ENCODE results near the gene RAP2B.
"Not testable (repeated sequence)": the region's sequence is repeated elsewhere in the genome, so short reads cannot be mapped to it uniquely, and the experiment has no call there.

RAP2B gene

DNA sequence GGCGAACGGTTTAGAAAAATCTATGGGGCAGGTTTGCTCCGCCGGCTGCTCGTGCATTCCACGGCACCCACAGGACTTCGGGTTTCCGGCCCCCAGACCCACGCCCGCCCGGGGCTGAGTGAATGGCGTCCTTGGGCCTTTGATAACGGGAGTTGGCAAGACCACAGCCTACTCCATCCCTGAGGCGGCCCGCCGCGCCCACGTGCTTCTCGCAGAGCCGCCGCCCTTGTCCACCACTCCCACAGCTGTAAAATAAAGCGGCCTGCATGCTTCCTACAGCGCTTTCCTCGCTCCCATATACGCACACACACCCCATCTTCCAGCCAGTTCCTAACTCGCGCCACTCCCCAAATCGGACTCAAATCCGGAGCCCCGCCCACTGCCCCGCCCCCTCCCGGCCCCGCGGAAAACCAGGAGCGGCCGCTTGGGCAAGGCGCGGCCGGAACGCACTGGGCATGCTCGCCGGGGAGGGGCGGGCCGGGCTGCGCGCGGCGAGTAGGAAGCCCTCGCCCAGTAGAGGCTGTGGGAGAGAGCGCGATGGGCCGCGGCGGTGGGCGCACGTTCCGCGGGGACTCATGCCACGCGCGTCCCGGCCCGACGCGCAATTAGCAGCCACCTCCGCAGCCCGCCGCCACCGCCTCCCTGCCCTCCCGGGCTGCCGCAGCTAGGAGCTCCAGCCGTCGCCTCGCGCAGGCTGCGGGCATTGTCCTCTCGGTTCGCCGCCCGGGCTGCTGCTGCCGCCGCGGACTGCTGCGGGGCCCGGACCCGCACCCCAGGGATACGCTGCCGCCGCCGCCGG lies at the start of gene RAP2B:
RAP2B (plus strand) TSS at position 513 of the 799 bp plus-strand sequence. CDS start 468 bp downstream, outside the sequence.
- peak; percentile 92 for DNase-seq (ENCODE audit: low read depth in 2 of 2)

- DNase-seq (ENCODE audit: low read depth in 2 of 2): no peak
Observed at GRCh38 chr3:153113541-153113940, 48.5 kb upstream of the RAP2B start.

DNA sequence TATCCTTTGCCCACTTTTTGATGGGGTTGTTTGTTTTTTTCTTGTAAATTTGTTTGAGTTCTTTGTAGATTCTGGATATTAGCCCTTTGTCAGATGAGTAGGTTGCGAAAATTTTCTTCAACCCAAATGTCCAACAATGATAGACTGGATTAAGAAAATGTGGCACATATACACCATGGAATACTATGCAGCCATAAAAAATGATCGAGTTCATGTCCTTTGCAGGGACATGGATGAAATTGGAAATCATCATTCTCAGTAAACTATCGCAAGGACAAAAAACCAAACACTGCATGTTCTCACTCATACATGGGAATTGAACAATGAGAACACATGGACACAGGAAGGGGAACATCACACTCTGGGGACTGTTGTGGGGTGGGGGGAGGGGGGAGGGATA lies 47.8 kb upstream of the RAP2B start:
- DNase-seq (ENCODE audit: low read depth in 2 of 2): not testable (repeated sequence)

GRCh38 chr3:153115326-153115725 lies 46.7 kb upstream of the RAP2B start:
- DNase-seq (ENCODE audit: low read depth in 2 of 2): no peak

- DNase-seq (ENCODE audit: low read depth in 2 of 2): no peak
Observed at GRCh38 chr3:153127788-153128187, 34.2 kb upstream of the RAP2B start.

DNA sequence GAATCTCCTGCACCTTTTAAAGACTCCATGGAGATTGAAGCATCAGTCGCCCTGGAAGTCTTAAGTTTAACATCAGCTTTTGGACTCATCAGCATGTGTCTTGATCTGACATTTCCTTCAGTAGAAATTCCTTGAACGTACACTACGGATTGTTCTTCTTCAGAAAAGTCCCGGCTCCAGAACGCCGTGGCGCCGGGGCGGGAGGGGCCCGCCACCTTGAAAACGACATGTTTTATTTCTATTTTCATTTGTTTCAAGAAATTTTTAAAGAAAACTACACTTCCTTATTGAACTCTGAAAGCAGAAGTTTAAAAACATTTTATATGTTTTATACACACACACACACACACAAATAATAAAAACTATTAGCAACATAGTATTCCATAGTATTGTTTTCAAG lies 32.6 kb upstream of the RAP2B start:
- no peak for DNase-seq (ENCODE audit: low read depth in 2 of 2)

- no peak for DNase-seq (ENCODE audit: low read depth in 2 of 2)
Observed at GRCh38 chr3:153129866-153130265, 32.2 kb upstream of the RAP2B start.

- peak; percentile 72 to 76 for DNase-seq (ENCODE audit: low read depth in 2 of 2)
Observed at GRCh38 chr3:153130312-153130977, 31.6 kb upstream of the RAP2B start.

- no peak for DNase-seq (ENCODE audit: low read depth in 2 of 2)
Observed at GRCh38 chr3:153137626-153138025, 24.4 kb upstream of the RAP2B start.

GRCh38 chr3:153138276-153139210 lies 23.5 kb upstream of the RAP2B start:
- DNase-seq (ENCODE audit: low read depth in 2 of 2): peak; percentile 71 to 72

GRCh38 chr3:153142961-153143360 lies 19.1 kb upstream of the RAP2B start:
- no peak for DNase-seq (ENCODE audit: low read depth in 2 of 2)

GRCh38 chr3:153144071-153144470 lies 18.0 kb upstream of the RAP2B start:
- no peak for DNase-seq (ENCODE audit: low read depth in 2 of 2)

DNA sequence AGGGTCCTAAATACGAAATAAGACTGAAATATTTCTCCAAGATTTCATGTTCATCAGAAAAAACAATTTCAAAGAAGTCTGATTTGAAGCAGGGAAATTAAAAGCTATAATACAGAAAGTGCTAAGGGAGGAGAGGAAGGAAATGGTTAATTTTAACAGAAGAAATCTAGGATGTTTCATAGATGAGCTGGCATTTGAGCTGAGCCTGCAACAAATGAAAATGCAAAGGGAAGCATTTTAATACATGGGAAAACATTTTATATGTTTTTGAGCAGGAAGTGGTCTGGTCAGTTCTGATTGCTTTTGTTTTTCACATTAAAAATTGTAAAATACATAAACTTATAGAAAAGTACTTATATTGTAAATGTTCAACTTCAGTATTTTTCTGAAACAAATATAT lies 17.2 kb upstream of the RAP2B start:
- peak in 1 of 2 experiments; percentile 49 for DNase-seq (ENCODE audit: low read depth in 2 of 2)

DNA sequence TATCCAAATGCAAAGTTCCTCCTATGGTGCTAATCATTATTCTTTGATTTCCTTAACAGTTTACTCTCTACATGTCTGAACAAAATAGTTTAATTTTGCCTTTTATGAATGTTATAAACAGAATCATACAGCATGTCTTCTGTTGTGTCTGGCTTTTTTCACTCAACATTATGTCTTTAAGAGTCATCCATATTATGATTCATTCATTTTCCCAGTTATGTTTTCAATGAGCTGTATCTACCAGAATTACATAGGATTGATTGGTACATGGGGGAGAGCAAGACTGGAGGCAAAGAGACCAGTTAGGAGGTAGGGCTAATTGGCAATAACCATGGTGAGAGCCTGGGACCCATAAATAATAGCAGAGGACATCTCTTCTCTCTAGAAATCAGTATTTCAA lies 16.6 kb upstream of the RAP2B start:
- DNase-seq (ENCODE audit: low read depth in 2 of 2): no peak

- DNase-seq (ENCODE audit: low read depth in 2 of 2): no peak
Observed at GRCh38 chr3:153146191-153147053, 15.6 kb upstream of the RAP2B start.

- DNase-seq (ENCODE audit: low read depth in 2 of 2): no peak
Observed at GRCh38 chr3:153150991-153151390, 11.0 kb upstream of the RAP2B start.

DNA sequence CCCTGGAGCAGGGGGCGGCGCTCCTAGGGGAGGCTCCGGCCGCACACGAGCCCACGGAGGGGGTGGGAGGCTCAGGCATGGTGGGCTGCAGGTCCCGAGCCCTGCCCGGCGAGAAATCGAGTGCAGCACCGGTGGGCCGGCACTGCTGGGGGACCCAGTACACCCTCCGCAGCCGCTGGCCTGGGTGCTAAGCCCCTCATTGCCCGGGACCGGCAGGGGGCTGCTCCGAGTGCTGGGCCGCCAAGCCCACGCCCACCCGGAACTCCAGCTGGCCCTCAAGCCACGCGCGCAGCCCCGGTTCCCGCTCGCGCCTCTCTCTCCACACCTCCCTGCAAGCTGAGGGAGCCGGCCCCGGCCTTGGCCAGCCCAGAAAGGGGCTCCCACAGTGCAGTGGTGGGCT lies 6.2 kb upstream of the RAP2B start:
- not testable (repeated sequence) for DNase-seq (ENCODE audit: low read depth in 2 of 2)

DNA sequence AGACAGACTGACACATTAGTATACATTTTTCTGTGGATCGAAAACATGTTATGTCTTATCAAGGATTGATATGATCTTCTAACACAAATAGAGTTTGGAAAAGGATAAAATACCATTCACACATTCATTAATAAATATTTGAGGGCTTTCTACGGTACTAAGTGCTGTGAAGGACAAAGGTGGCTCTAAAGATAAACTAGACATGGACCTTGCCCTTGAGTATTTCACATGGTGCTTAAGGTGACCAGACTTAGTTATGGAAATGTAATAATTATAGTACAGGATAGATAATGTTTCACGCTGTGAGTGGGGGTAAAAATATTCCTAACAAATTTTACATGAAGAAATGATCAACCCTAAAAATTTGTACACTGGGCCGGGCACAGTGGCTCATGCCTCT lies 3.8 kb upstream of the RAP2B start:
- no peak for DNase-seq (ENCODE audit: low read depth in 2 of 2)

DNA sequence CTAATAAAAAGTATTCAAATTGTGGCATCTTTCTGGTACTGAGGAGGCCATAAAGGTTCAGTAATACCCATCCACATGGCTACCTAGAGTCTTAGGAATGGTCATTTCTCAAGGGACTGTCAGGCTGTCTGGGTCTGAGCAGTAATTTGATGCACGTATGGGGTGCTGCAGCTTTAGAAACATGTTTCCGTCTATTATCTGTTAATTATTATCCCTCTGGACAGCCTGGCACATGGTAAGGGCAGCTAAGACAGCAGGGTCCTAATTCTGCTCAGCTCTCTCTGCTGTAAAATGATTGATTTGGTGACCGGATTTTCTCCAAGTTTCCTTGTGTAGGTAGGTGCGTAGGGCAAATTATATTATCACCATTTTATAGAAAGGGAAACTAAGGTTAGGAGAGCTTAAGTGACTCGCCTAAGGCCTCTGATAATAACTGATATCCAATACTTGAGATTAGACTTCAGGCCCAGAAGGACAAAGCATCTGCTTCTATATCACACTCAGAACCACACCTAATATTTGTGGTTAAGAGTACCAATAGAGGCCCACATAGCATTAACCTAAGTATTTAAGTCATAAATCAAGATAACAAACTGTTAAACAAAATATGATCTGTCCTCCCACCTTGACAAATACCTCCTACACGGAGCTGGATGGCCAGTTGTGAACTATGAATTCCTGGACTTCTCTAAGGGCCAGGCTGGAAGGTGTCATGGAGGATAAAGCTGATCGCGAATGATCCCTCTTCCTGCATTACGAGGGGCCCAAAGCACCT lies 2.9 kb upstream of the RAP2B start:
- no peak for DNase-seq (ENCODE audit: low read depth in 2 of 2)

DNA sequence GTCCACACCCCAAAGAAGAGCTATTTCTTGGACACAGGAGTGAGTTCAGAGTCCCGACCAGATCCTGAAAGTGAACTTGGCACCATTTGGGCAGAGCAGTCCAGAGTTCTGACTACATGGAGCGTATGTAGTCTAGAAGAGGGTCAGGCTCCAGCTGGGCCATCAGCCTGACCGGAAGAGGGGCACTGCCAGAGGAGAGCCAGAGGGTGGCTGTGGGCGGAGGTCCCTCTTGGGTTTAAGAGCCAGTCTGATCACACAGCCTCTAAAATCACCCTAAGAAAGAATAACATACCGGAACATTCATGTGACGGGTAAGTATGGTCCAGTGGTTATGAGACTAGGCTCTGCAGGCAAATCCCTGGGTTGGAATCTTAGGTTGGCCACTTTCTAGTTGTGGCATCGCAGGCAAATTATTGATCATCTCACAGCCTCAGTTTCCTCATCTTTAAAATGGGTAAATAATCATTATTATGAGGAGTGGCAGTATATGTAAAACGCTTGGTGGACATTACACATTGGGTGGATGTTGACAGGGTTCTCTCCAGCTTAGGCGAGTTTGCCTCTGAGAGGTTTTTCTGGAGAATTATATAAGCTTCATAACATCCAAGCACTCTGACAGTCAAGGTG lies 2.1 kb upstream of the RAP2B start:
- no peak for DNase-seq (ENCODE audit: low read depth in 2 of 2)

Data from fibroblast of skin of left quadriceps (primary cell).